ENCODE results near the gene CIB1.

CIB1 gene

GRCh38 chr15:90187257-90187868 is 46.4 kb downstream of the CIB1 start:
- no peak overlapping the region for H3K4me3 ChIP-seq (ENCODE audit: low read length)
- no peak for TF ChIP-seq CTCF (conservative IDR thresholded peaks at IDR 0.05; ENCODE audit: low read depth, low read length)
- no peak for DNase-seq (ENCODE audit: low read depth)

GRCh38 chr15:90184786-90185704 is 48.7 kb downstream of the CIB1 start:
- DNase-seq (ENCODE audit: low read depth) = no peak
- peak overlapping the region; percentile 66 for H3K4me3 ChIP-seq (ENCODE audit: low read length)
- no peak for TF ChIP-seq CTCF (conservative IDR thresholded peaks at IDR 0.05; ENCODE audit: low read depth, low read length)

- peak overlapping the region; percentile 66 for H3K4me3 ChIP-seq (ENCODE audit: low read length)
- TF ChIP-seq CTCF (conservative IDR thresholded peaks at IDR 0.05; ENCODE audit: low read depth, low read length) = no peak
- no peak for DNase-seq (ENCODE audit: low read depth)
Observed at GRCh38 chr15:90184119-90184785, 49.5 kb downstream of the CIB1 start.

GRCh38 chr15:90181776-90182175 is 52.0 kb downstream of the CIB1 start:
- no peak for DNase-seq (ENCODE audit: low read depth)
- H3K4me3 ChIP-seq (ENCODE audit: low read length) = no peak overlapping the region
- no peak for TF ChIP-seq CTCF (conservative IDR thresholded peaks at IDR 0.05; ENCODE audit: low read depth, low read length)
